GM12878 (cell line): ENCODE measurements around the gene POLR3F.
"Not testable (repeated sequence)": the region's sequence is repeated elsewhere in the genome, so short reads cannot be mapped to it uniquely, and the experiment has no call there.

Experiments used
- KDM1A ChIP-seq: fragments of 200-600 bp; sonication (generic); IDR thresholded peaks from 2 replicates; pipeline ENCODE4 v1.6.1; 2016; ENCODE audit warnings: borderline replicate concordance
- TF ChIP-seq, protein P1 (sequence below), 3 experiments: IDR thresholded peaks in 2 of 3; conservative IDR thresholded peaks in 1 of 3; 2 replicates each; pipeline ENCODE4 v1.5.1; 2011; ENCODE audit warnings: low read depth in 3 of 3, low read length in 3 of 3, mild to moderate bottlenecking in 3 of 3, control low read depth in 2 of 3, moderate library complexity in 2 of 3, inconsistent platforms in 1 of 3, mixed read lengths in 1 of 3; ENCODE audit not compliant: control insufficient read depth in 2 of 3, insufficient read depth in 1 of 3; ENCODE audit errors: extremely low read depth in 1 of 3

DNA sequence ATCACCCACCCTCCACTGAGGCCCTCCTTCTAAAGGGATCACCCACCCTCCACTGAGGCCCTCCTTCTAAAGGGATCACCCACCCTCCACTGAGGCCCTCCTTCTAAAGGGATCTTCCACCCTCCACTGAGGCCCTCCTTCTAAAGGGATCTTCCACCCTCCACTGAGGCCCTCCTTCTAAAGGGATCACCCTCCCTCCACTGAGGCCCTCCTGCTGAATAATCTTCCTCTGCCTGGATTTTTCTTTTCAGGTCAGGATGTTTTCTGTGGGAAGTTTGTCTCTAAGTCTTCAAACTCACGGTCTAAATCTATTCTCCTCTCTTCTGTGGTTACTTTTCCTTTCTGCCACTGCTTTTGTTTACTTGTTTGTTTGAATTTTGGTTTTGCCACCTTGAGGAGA, 34.5 kb downstream of the POLR3F start:
- not testable (repeated sequence) for TF ChIP-seq KDM1A
- TF ChIP-seq, protein P1, sequence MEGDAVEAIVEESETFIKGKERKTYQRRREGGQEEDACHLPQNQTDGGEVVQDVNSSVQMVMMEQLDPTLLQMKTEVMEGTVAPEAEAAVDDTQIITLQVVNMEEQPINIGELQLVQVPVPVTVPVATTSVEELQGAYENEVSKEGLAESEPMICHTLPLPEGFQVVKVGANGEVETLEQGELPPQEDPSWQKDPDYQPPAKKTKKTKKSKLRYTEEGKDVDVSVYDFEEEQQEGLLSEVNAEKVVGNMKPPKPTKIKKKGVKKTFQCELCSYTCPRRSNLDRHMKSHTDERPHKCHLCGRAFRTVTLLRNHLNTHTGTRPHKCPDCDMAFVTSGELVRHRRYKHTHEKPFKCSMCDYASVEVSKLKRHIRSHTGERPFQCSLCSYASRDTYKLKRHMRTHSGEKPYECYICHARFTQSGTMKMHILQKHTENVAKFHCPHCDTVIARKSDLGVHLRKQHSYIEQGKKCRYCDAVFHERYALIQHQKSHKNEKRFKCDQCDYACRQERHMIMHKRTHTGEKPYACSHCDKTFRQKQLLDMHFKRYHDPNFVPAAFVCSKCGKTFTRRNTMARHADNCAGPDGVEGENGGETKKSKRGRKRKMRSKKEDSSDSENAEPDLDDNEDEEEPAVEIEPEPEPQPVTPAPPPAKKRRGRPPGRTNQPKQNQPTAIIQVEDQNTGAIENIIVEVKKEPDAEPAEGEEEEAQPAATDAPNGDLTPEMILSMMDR (IDR thresholded peaks at IDR 0.05 in 2 of 3, conservative IDR thresholded peaks at IDR 0.05 in 1 of 3; ENCODE audit: control insufficient read depth in 2 of 3, extremely low read depth in 1 of 3, insufficient read depth in 1 of 3, low read depth in 3 of 3, low read length in 3 of 3) = not testable (repeated sequence)
